Heart right ventricle (tissue), 16 donors: ENCODE results near the gene MORN5. TPM values are rescaled to one million over a fixed set of nuclear protein-coding genes. Genes with fewer than 3 reads are reported as not detected.

Experiments used
- ATAC-seq, 8 donors: fragments of 200-7000 bp; cut with Tn5 transposase; one replicate each; pipeline ENCODE4 v1.9.1; 2020; ENCODE audit warnings: mild to moderate bottlenecking in 8 of 8, moderate library complexity in 8 of 8, moderate number of reproducible peaks in 1 of 8
- DNase-seq, 2 donors: peaks; one replicate each; pipeline ENCODE4 v3.0.0-alpha.2; 2020
- H3K27ac ChIP-seq, 10 donors: fragments of 200-600 bp; sonication (generic) in 2 of 10; one replicate each; pipeline versions ENCODE4 v1.5.0 to v1.8.0; 2020 to 2022; ENCODE audit warnings: mild to moderate bottlenecking in 3 of 10
- H3K27me3 ChIP-seq, 7 donors: fragments of 200-600 bp; one replicate each; pipeline ENCODE4 v1.8.0; 2021 to 2022; ENCODE audit warnings: mild to moderate bottlenecking in 2 of 7
- H3K36me3 ChIP-seq, 9 donors: fragments of 200-600 bp; sonication (generic) in 1 of 9; one replicate each; pipeline versions ENCODE4 v1.5.0 to v1.8.0; 2020 to 2022; ENCODE audit warnings: mild to moderate bottlenecking in 2 of 9
- H3K4me1 ChIP-seq, 9 donors: fragments of 200-600 bp; sonication (generic) in 1 of 9; one replicate each; pipeline versions ENCODE4 v1.5.0 to v1.8.0; 2020 to 2022; ENCODE audit warnings: mild to moderate bottlenecking in 4 of 9
- H3K4me3 ChIP-seq, 10 donors: fragments of 200-600 bp; sonication (generic) in 2 of 10; one replicate each; pipeline versions ENCODE4 v1.5.0 to v1.8.0; 2020 to 2022; ENCODE audit warnings: mild to moderate bottlenecking in 7 of 10, moderate library complexity in 2 of 10
- H3K9me3 ChIP-seq, 11 donors: fragments of 200-600 bp in 10 of 11; sonication (generic) in 2 of 11; one replicate each; pipeline versions ENCODE4 v1.5.0 to v1.8.0; 2013 to 2022; ENCODE audit warnings: mild to moderate bottlenecking in 2 of 11, control low read depth in 1 of 11, moderate library complexity in 1 of 11
- CTCF ChIP-seq, 9 donors: fragments of 200-600 bp; sonication (generic) in 2 of 9; IDR thresholded peaks; one replicate each; pipeline versions ENCODE4 v1.5.0 to v1.8.0; 2021 to 2022; ENCODE audit warnings: antibody characterized with exemption in 9 of 9, mild to moderate bottlenecking in 5 of 9, moderate library complexity in 1 of 9
- WGBS, 2 donors: extraction: QIAGEN DNeasy Blood & Tissue Kit; methylation state at CpG; one replicate each; pipeline ENCODE4 v1.1.7; 2013; ENCODE audit warnings: inconsistent platforms in 1 of 2; 5-methylcytosine and 5-hydroxymethylcytosine counted together
- intact Hi-C, 10 donors: fragments of 100-400 bp; cut with DNase I; formaldehyde crosslinking; loops; one replicate each; pipeline versions ENCODE4 v1.11.1 to v1.14.2; 2022
- polyA plus RNA-seq, 2 donors: library from polyadenylated mRNA; stranded (reverse); fragments of 200-250 nt; gene quantifications; one replicate each; pipeline ENCODE4 v1.2.3, GENCODE V29; 2013
- total RNA-seq, 10 donors: library from RNA; stranded (reverse); fragmentation: NEBNext Ultra II Directional in 3 of 10; extraction: Animal tissue kit (Norgen Biotek cat#: 25700) in 3 of 10; gene quantifications; one replicate each; pipeline versions ENCODE4 v1.2.1 to v1.2.4, GENCODE V29; 2021 to 2023
- donor health status: Arrhythmogenic right ventricular cardiomyopathy.
- donor health status: ischemic (EF 13 %, LVEDD 7.1; RV severe dilation, severe dysfunction).
- donor health status: healthy with polysubstance abuse.
- donor health status: DM: no; HTN: yes; CAD: no.
- donor health status: DM: no; HTN: no; CAD: no.
- donor health status: ischemic (EF 25% LVEDD 6.9; RV normal size, moderate dysfunction).
- donor health status: ischemic (EF 25% LVEDD 5.7; RV mildly dilated, moderate dysfunction).
- donor health status: healthy.
- donor health status: DM: yes; HTN: yes; CAD: no.
- donor health status: Ischemic cardiomyopathy.
- donor health status: ischemic (EF 35%, LVEDD 5.7; RV mildly dilated, moderate dysfunction).
- donor health status: nonischemic (EF 11% LVEDD 7.7; RV severe dilation, severe dysfunction).
- donor health status: DM: yes; HTN: yes; CAD: no.
- donor health status: PGD.
- donor health status: ischemic (EF 29% LVEDD 5.4; RV normal size, mild dysfunction).
- donor health status: nonischemic (EF 23%, LVEDD 6.1; RV moderate dilation, normal function).

Gene MORN5
- total and polyA plus RNA-seq, 12 donors: not detected

DNA sequence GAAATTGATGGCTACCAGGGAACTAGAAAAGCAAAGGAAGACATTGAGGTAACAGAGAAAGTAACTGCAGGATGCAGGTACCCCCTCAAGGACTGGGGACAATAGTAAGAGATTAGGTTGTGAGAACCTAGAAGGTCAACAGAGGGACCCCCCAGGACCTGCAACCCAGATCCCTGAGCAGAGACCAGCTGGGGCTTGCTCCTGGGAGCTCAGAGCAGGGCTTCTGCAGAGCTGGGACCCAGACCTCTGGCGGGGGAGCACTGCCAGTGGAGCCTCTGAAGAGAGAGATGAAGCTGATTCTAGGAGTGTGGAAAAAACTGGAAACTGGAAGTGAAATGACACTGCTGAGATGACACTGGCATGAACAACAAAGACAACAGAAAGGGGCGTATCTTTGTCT lies 17.2 kb downstream of the MORN5 start:
- ATAC-seq: no peak
- Histone ChIP-seq H3K27ac (no peak overlapping the region), H3K9me3 (no peaks in the 10 kb centered on the region), H3K36me3 (no peaks in the 10 kb centered on the region), H3K4me3 (no peak overlapping the region), H3K4me1 (no peaks in the 10 kb centered on the region), H3K27me3 (peaks cover 0 to 31% (median 12%) of the 10 kb centered on the region in 7 donors)
- no peak for DNase-seq
- 84 to 86% methylated on average over 2 of the region's 2 CpGs for WGBS, 2 donors
- TF ChIP-seq CTCF (IDR thresholded peaks at IDR 0.05): no peak
- intact Hi-C loops: no loop called here

- H3K4me1 ChIP-seq: no peaks in the 10 kb centered on the region
- no peak for TF ChIP-seq CTCF (IDR thresholded peaks at IDR 0.05)
- 79 to 86% methylated on average over 5 of the region's 5 CpGs for WGBS, 2 donors
- DNase-seq (no peak), ATAC-seq (no peak)
- peaks cover 0 to 41% (median 17%) of the 10 kb centered on the region in 7 donors for H3K27me3 ChIP-seq
- H3K36me3 ChIP-seq: no peaks in the 10 kb centered on the region
- intact Hi-C loops: no loop called here
- H3K9me3 ChIP-seq: no peaks in the 10 kb centered on the region
- no peak overlapping the region for H3K4me3 ChIP-seq
- no peak overlapping the region for H3K27ac ChIP-seq
These were observed 19.5 kb downstream of the MORN5 start for GRCh38 chr9:122179054-122179689.

- 69 to 72% methylated on average over 2 of the region's 2 CpGs for WGBS, 2 donors
- DNase-seq (no peak), ATAC-seq (no peak)
- H3K27ac ChIP-seq: no peak overlapping the region
- H3K27me3 ChIP-seq: peaks cover 0 to 41% (median 14%) of the 10 kb centered on the region in 7 donors
- no peak for TF ChIP-seq CTCF (IDR thresholded peaks at IDR 0.05)
- intact Hi-C loops: no loop called here
- no peak overlapping the region for H3K4me3 ChIP-seq
- no peaks in the 10 kb centered on the region for H3K4me1 ChIP-seq
- no peaks in the 10 kb centered on the region for H3K36me3 ChIP-seq
- no peaks in the 10 kb centered on the region for H3K9me3 ChIP-seq
These were observed 20.0 kb downstream of the MORN5 start for GRCh38 chr9:122179690-122180074.

DNA sequence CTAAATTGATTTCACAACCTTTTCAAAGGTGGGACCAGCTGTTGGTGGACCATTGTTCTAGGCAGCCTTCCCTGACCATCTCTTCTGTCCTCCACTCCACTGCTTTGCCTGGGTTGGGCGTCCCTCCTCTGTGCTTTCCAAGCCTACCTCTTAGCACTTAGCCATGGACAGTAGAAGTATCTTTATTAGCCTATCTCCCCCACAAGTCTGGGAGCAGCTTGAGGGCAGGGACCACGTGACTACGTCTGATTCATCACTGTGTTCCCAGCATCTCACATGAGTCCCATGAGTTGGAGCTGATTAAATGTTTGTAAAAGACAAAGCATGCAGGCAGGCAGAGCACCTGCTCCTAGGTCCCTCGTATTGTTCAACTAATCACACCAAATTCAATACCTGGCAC lies 20.9 kb downstream of the MORN5 start:
- WGBS, 2 donors: 45 to 72% methylated on average over 4 of the region's 4 CpGs

More for the DNA sequence above, 20.9 kb downstream of the MORN5 start:
- no peak for ATAC-seq
- peaks cover 0 to 37% (median 14%) of the 10 kb centered on the region in 7 donors for H3K27me3 ChIP-seq
- no peak for DNase-seq
- no peaks in the 10 kb centered on the region for H3K9me3 ChIP-seq
- no peak overlapping the region for H3K27ac ChIP-seq
- no peak overlapping the region for H3K4me3 ChIP-seq
- intact Hi-C loops: no loop called here
- no peak for TF ChIP-seq CTCF (IDR thresholded peaks at IDR 0.05)
- no peaks in the 10 kb centered on the region for H3K4me1 ChIP-seq
- no peaks in the 10 kb centered on the region for H3K36me3 ChIP-seq
